Endothelial cell (in vitro differentiated cells): ENCODE data around the gene KCNQ1. TPM values are rescaled to one million over a fixed set of nuclear protein-coding genes. Genes with fewer than 3 reads are reported as not detected.

Source experiments
- DNase-seq: peaks from one replicate; pipeline ENCODE4 v3.0.0; 2021; ENCODE audit warnings: low spot score
- H3K27ac Mint-ChIP-seq: one replicate; pipeline ENCODE4 v1.8.0; 2021; ENCODE audit warnings: mixed read lengths, inconsistent platforms; ENCODE audit not compliant: unreplicated experiment
- H3K27me3 Mint-ChIP-seq: one replicate; pipeline ENCODE4 v1.8.0; 2021; ENCODE audit warnings: mild to moderate bottlenecking, moderate library complexity, mixed read lengths, inconsistent platforms; ENCODE audit not compliant: unreplicated experiment
- H3K36me3 Mint-ChIP-seq: one replicate; pipeline ENCODE4 v1.8.0; 2021; ENCODE audit warnings: mild to moderate bottlenecking, low read depth, mixed read lengths, inconsistent platforms; ENCODE audit not compliant: unreplicated experiment
- H3K4me1 Mint-ChIP-seq: one replicate; pipeline ENCODE4 v1.8.0; 2021; ENCODE audit warnings: mild to moderate bottlenecking, mixed read lengths, inconsistent platforms; ENCODE audit not compliant: unreplicated experiment
- H3K4me3 Mint-ChIP-seq: one replicate; pipeline ENCODE4 v1.8.0; 2021; ENCODE audit warnings: mild to moderate bottlenecking, mixed read lengths, inconsistent platforms; ENCODE audit not compliant: unreplicated experiment
- H3K9me3 Mint-ChIP-seq: one replicate; pipeline ENCODE4 v1.8.0; 2021; ENCODE audit warnings: mixed read lengths, inconsistent platforms; ENCODE audit not compliant: unreplicated experiment
- CTCF ChIP-seq: fragments of 200-600 bp; sonication (generic); IDR thresholded peaks from one replicate; pipeline ENCODE4 v1.5.0; 2021; ENCODE audit warnings: antibody characterized with exemption; ENCODE audit not compliant: unreplicated experiment
- total RNA-seq: library from RNA; stranded (reverse); fragmentation: NEBNext Ultra II Directional; extraction: Animal tissue kit (Norgen Biotek cat#: 25700); gene quantifications from one replicate; pipeline ENCODE4 v1.2.1, GENCODE V29; 2021; ENCODE audit not compliant: unreplicated experiment

Gene KCNQ1
- total RNA-seq, 1 donor from 2014 or later = 35.3 TPM

DNA sequence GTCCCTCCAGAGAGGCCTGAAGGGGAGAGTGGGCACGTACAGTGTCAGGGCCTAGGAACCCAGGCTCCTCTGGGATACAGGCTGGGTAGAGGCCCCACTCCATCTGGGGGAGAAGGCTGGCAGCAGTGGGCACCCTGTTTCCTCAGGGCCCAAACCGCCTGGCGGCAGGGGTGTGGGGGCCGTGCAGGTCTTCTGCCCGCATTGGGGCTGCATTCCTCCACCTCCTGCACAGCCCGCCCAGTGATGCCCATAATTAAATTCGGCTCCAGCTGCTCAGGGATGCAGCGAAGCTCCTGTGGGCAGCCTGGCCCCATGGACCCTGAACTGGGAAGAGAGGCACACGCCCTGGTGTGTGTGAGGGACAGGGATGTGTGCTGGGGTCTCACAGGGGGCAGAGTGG lies 219.6 kb downstream of the KCNQ1 start:
- peaks cover 30% of the 10 kb centered on the region for H3K36me3 Mint-ChIP-seq
- DNase-seq = no peak
- no peak overlapping the region for H3K4me3 Mint-ChIP-seq
- no peaks in the 10 kb centered on the region for H3K4me1 Mint-ChIP-seq
- no peak overlapping the region for H3K27ac Mint-ChIP-seq
- H3K27me3 Mint-ChIP-seq = peaks cover 6% of the 10 kb centered on the region
- H3K9me3 Mint-ChIP-seq = no peaks in the 10 kb centered on the region
- no peak for TF ChIP-seq CTCF

- no peak for DNase-seq
Measured at GRCh38 chr11:2664791-2665525, 220.2 kb downstream of the KCNQ1 start.

DNA sequence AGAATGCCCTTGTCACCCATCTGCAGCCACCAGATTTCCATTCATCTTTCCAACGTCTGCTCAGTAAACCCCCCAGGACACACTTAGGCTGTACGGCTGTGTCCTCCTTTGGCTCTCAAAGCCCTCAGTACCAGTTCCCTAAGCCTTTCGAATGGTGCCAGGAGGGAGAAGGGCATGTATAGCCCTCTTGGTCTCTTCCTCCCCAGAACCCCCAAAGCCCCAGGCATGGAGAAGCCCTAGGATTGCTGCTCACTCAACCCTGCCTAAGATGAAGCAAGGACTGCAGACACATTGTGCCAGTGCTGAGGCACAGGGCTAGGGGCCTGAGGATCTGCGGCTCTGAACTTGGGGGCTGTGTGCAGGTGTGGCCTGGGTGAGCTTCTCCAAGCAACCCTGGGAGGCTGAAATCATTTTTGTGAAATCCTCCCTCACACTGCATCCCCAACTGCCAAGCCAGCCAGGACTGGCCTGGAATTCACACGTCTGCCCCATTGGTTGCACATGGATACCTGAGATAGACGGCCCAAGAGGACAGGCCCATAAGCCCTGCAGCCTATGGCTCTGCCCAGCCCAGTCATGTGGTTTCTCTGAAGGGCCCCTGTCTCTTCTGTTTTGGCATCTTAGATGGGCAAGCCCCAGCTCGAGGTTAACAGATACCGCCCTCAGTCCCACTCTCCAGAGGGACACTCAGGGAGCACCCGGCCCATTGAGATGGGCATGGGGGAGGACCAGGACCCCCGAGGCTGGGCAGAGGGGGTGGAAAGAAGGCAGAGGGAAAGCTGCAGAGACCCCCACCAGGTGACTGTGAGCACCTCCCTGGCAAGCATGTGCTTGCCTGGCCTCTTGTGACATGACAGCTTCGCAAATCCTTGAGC lies 221.0 kb downstream of the KCNQ1 start:
- H3K27ac Mint-ChIP-seq = no peak overlapping the region
- no peak overlapping the region for H3K4me3 Mint-ChIP-seq
- no peaks in the 10 kb centered on the region for H3K4me1 Mint-ChIP-seq

More at GRCh38 chr11:2664791-2665525, 220.2 kb downstream of the KCNQ1 start:
- Mint-ChIP-seq H3K27ac (no peak overlapping the region), H3K4me3 (no peak overlapping the region), H3K4me1 (no peaks in the 10 kb centered on the region), H3K36me3 (peaks cover 36% of the 10 kb centered on the region), H3K27me3 (peaks cover 6% of the 10 kb centered on the region), H3K9me3 (no peaks in the 10 kb centered on the region)
- no peak for TF ChIP-seq CTCF

DNA sequence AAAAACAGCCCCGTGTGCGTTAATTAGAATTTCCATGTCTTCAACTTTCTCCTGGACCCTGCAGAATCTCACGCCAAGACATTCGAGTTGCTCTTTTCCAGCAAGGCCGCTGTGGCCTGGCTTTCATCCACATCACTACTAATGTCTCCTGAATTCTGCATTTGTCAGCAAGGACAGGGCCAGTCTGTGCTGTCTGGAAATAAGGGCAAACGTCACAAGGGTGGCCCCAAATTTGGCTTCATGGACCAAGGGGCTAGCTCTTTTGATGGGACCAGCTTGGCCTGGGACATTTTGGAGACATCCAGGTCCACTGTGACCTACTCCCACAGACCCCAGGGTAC lies 221.6 kb downstream of the KCNQ1 start:
- no peak overlapping the region for H3K4me3 Mint-ChIP-seq
- no peak for TF ChIP-seq CTCF
- H3K9me3 Mint-ChIP-seq = no peaks in the 10 kb centered on the region
- DNase-seq = no peak
- no peaks in the 10 kb centered on the region for H3K4me1 Mint-ChIP-seq
- H3K27ac Mint-ChIP-seq = no peak overlapping the region
- peaks cover 6% of the 10 kb centered on the region for H3K27me3 Mint-ChIP-seq
- peaks cover 27% of the 10 kb centered on the region for H3K36me3 Mint-ChIP-seq

More for the DNA sequence above, 221.0 kb downstream of the KCNQ1 start:
- Mint-ChIP-seq H3K36me3 (peaks cover 33% of the 10 kb centered on the region), H3K9me3 (no peaks in the 10 kb centered on the region), H3K27me3 (peaks cover 6% of the 10 kb centered on the region)
- TF ChIP-seq CTCF = no peak
- DNase-seq = no peak
